Keratinocyte (primary cell): ENCODE results near the gene FYB1.

Experiments used
- CTCF ChIP-seq, 3 experiments: IDR thresholded peaks in 1 of 3; conservative IDR thresholded peaks in 1 of 3; optimal IDR thresholded peaks in 1 of 3; 2 replicates in 2 of 3; 3 replicates in 1 of 3; pipeline versions ENCODE3 to v1.5.1; 2011; ENCODE audit warnings: low read length in 3 of 3, mild to moderate bottlenecking in 3 of 3, moderate library complexity in 2 of 3, control low read depth in 1 of 3, inconsistent platforms in 1 of 3; ENCODE audit not compliant: insufficient read depth in 2 of 3; ENCODE audit errors: extremely low read depth in 1 of 3
- EZH2 ChIP-seq: IDR thresholded peaks from one replicate; pipeline ENCODE4 v1.6.1; 2012; ENCODE audit warnings: inconsistent platforms, mild to moderate bottlenecking, low read length, moderate library complexity

- TF ChIP-seq CTCF (optimal IDR thresholded peaks at IDR 0.05 in 1 of 3, IDR thresholded peaks at IDR 0.05 in 1 of 3, conservative IDR thresholded peaks at IDR 0.05 in 1 of 3; ENCODE audit: extremely low read depth in 1 of 3, insufficient read depth in 2 of 3, low read length in 3 of 3) (no peak), EZH2 (no peak)
These were observed 102.0 kb downstream of the FYB1 start for GRCh38 chr5:39117401-39117800.
